Esophagus mucosa (tissue), 1 donor: Measurements from ENCODE around the gene KCNA5. TPM values are rescaled to one million over a fixed set of nuclear protein-coding genes. Genes with fewer than 3 reads are reported as not detected.

ENCODE experiments used
- ATAC-seq: fragments of 200-7000 bp; cut with Tn5 transposase; one replicate; pipeline ENCODE4 v1.9.1; 2020
- total RNA-seq: library from RNA; stranded (reverse); gene quantifications from one replicate; pipeline ENCODE4 v1.2.4, GENCODE V29; 2023
- donor health status: DM: yes; HTN: yes; CAD: no.

Gene KCNA5
- not detected for total RNA-seq

GRCh38 chr12:5043589-5044419 is at the start of gene KCNA5:
KCNA5 (plus strand) TSS chr12:5043879; CDS start chr12:5044148, 269 bp downstream.
- ATAC-seq: no peak

GRCh38 chr12:4994622-4995021 is 49.1 kb upstream of the KCNA5 start:
- no peak for ATAC-seq

DNA sequence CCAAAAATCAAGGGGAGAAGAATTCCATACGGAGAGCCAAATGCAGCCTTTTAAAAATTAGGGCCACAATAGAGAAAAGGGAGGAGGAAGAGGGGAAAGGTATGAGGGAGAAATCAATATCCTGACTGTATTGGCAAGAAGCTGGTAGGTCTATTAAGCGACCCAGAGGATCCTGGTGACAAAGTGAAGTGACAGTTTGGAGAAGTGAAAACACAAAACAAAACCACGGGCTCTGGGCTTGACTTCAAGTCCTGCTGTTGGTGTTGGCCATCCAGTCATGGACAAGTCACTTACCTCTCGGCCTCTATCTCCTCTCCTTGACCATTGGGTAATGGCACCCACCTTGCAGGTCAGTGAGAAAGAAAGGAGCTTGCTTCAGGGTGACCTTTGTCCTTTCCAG is 47.0 kb upstream of the KCNA5 start:
- ATAC-seq: no peak

- peak; percentile 61 for ATAC-seq
Observed at GRCh38 chr12:4997939-4998338, 45.7 kb upstream of the KCNA5 start.

DNA sequence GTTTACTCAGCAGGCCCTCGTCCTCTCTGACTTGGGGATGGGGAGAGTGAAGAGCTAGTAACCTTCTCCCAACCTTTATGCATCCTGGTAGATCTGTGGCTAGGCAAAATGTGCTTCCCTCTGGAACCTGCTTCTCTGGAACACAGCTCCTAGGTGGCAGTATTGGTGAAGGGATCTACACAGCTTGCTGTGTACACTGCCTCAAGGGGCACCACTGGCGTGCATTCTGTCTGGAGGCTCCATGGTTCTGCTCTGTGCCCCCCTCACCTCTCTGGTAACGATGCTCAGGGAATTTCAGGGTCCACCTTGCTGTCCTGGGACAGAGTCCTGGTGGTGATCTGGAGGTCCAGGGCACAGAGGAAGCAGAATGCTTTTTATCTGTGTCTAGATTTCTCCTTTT is 43.5 kb upstream of the KCNA5 start:
- ATAC-seq: peak; percentile 19

DNA sequence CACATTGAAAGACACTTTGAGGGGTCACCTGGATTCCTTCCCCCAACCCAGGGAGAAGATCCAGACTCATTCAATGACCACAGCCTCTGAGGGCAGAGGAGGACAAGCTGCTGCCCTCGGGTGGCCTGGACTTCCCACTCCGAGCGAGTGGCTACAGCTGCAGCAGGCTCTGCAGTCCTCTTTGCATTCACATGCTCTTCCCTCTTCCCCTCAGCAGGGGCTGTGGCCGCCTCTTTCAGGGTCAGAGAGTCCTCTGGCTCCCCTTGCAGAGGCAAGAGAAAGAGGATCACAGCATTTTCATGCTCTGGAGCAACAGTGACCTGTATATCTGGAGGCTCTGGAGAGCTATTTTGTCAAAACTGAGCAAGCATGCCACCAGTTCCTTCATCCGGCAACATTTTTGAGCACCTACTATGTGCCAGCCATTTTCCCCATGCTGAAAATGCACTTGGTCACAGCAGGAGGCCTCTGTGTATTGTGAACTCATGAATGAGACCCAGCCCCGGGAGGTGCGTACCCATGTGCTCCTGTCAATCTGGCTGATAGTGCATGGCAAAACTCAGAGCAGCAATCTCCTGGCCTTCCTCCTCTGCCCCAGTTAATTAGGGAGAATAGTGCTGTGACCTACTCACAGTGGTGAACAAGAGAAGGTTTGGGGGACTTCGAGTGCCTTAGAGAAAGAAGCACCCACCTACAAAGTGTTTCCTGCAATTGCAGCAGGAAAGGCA is 42.9 kb upstream of the KCNA5 start:
- ATAC-seq: no peak

DNA sequence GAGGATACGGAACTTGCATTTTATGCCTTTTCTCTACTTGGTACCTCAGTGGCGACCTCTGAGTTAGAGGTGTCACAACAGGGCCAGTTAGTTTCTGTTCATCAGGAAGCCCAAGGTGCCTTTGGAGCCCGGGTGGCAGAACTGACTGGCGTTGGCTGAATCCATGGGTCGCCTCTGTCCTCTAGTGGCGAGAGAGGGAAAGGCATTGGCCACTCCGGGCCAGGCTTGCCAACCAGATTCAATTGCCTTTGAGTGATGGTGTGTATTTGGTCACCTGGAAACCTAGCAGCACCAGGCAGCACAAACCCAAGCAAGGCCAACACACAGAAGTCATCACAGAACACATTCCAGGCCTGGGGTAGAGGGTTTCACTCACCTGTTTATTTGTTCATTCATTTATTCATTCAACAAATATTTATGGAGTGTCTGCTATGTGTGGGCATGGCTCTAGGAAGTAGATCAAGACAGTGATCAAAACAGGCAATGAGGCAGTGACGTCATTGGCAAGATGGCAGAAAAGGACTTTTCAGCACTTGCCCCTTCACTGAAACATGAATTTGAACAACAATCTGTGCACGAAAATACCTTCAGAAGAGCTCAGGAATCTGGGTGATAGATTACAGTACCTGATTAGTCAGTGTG is 40.5 kb upstream of the KCNA5 start:
- ATAC-seq: peak; percentile 89

DNA sequence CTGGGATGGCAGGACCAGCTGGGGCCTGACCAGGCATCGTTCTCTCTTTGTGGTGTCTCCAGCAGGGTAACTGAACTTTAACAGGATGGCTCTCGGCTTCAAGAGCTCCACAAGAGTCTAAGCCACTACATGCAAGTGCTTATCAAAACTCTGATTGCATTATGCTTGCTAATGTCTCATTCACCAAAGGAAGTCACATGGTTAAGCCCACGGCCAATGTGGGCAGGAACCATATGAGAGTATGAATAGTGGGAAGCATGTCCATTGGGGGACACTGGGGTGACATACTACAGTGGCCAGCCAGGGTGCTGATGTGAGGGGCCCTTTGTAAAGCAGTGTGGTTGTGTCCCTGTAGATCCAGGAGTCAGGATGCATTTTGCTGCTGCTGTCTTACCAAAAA is 35.0 kb upstream of the KCNA5 start:
- no peak for ATAC-seq

DNA sequence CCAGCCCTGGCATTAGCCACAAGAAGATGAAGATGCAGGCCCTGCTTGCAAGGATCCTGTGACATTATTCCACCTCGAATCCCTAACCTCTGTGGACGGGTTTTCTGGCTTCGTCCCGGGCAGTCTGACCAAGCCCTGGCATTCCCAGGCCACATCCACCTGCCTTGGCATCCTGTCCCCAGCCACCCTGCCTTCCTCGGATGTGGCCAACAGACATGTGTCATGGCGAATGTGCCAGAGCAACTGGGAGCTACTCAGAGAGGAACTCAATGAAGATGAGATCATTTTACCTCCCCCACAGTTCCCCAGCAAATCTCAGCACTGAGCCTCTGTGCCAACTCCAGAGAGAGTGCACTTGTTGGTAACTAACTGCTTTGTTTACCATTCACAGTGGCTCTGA is 33.5 kb upstream of the KCNA5 start:
- no peak for ATAC-seq

GRCh38 chr12:5012337-5012736 is 31.3 kb upstream of the KCNA5 start:
- no peak for ATAC-seq

DNA sequence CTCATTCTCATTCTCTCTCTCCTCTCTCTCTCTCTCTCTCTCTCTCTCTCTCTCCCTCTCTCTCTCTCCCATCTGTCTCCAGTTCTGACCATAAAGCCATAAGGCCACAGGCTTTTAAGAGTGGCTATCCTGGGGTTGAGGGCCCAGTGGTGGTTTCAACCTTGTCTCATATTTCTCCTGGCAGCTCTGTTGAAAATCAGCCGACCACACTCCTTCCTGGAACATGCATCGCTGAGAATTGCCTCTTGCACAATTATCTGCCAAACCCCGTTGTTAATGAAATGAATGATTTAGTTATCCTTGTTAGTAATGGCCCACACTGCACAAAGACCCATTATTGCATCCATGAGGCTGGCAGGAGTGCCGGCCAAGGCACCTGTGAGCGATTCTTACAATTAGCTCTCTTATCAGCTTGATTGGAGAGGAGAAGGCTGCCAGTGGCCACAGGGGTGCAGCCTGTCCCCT is 30.4 kb upstream of the KCNA5 start:
- ATAC-seq: no peak

- ATAC-seq: no peak
Observed at GRCh38 chr12:5014269-5014668, 29.4 kb upstream of the KCNA5 start.

GRCh38 chr12:5015711-5016492 is 27.8 kb upstream of the KCNA5 start:
- no peak for ATAC-seq

DNA sequence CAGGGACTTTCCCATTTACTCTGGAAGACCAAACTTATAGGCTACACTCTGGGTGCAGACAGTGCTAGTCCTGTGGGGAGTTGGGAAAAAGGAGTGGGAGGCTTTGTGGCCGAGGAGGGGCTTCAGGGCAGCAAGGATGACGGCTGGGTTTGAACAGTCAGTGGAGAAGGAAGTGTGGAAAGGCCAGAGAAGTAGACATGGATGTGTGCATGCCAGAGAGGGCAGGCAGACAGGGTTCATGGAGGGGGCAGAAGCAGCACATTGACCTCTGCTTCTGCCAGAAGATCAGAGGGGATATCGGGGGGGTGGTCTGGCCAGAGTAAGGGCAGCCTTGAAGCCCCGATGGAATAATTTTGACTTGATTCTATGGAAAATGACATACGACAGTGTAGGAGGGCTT is 27.2 kb upstream of the KCNA5 start:
- ATAC-seq: no peak

- no peak for ATAC-seq
Observed at GRCh38 chr12:5017638-5018348, 25.9 kb upstream of the KCNA5 start.

- ATAC-seq: peak; percentile 83
Observed at GRCh38 chr12:5018677-5019076, 25.0 kb upstream of the KCNA5 start.

GRCh38 chr12:5022025-5022424 is 21.7 kb upstream of the KCNA5 start:
- peak; percentile 9 for ATAC-seq

GRCh38 chr12:5022465-5023061 is 21.1 kb upstream of the KCNA5 start:
- peak; percentile 58 for ATAC-seq

- no peak for ATAC-seq
Observed at GRCh38 chr12:5023842-5024241, 19.8 kb upstream of the KCNA5 start.

- no peak for ATAC-seq
Observed at GRCh38 chr12:5026342-5026938, 17.2 kb upstream of the KCNA5 start.
